Kidney (tissue), 14 donors: ENCODE measurements around the gene RAPGEF5. TPM values are rescaled to one million over a fixed set of nuclear protein-coding genes. Genes with fewer than 3 reads are reported as not detected.

Source experiments
- DNase-seq, 5 donors: peaks; one replicate each; pipeline ENCODE4 v3.0.0-alpha.2; 2013 to 2020
- FAIRE-seq: peaks from 2 replicates; lab custom pipeline; 2012; peaks lifted over from hg19 to GRCh38; lab: Jason Lieb, UNC
- H3K27ac ChIP-seq, 2 donors: one replicate each; pipeline ENCODE4 v1.7.0; 2013; ENCODE audit warnings: low read depth in 2 of 2, low read length in 2 of 2, inconsistent platforms in 1 of 2
- H3K27me3 ChIP-seq: one replicate; pipeline ENCODE4 v1.7.1; 2013; ENCODE audit warnings: low read length, inconsistent platforms; ENCODE audit not compliant: control insufficient read depth, insufficient read depth
- H3K36me3 ChIP-seq, 3 donors: one replicate each; pipeline versions ENCODE4 v1.7.0 to v1.7.1; 2013; ENCODE audit warnings: low read length in 3 of 3, control low read depth in 1 of 3, inconsistent platforms in 1 of 3; ENCODE audit not compliant: insufficient read depth in 3 of 3, control insufficient read depth in 2 of 3
- H3K4me1 ChIP-seq, 3 donors: one replicate each; pipeline versions ENCODE4 v1.7.0 to v1.7.1; 2013; ENCODE audit warnings: low read length in 3 of 3, inconsistent platforms in 1 of 3, low read depth in 1 of 3; ENCODE audit not compliant: control insufficient read depth in 2 of 3, insufficient read depth in 2 of 3
- H3K4me3 ChIP-seq, 3 donors: one replicate each; pipeline versions ENCODE4 v1.7.0 to v1.8.1; 2013; ENCODE audit warnings: low read length in 3 of 3, control low read depth in 1 of 3, inconsistent platforms in 1 of 3
- H3K9ac ChIP-seq, 3 donors: one replicate each; pipeline versions ENCODE4 v1.7.0 to v1.7.1; 2013; ENCODE audit warnings: low read length in 3 of 3, control low read depth in 1 of 3, inconsistent platforms in 1 of 3
- H3K9me3 ChIP-seq, 3 donors: one replicate each; pipeline versions ENCODE4 v1.7.0 to v1.7.1; 2013; ENCODE audit warnings: low read length in 3 of 3, control low read depth in 1 of 3, inconsistent platforms in 1 of 3; ENCODE audit not compliant: control insufficient read depth in 2 of 3, insufficient read depth in 1 of 3
- intact Hi-C: fragments of 100-400 bp; cut with DNase I; formaldehyde crosslinking; loops from one replicate; pipeline ENCODE4 v1.11.1; 2022
- polyA plus RNA-seq: library from polyadenylated mRNA; stranded (reverse); fragments of 350-450 nt; fragmentation: Illumina TruSeq; extraction: RNeasy Lipid Tissue Mini Kit (QIAGEN cat#74804); gene quantifications from one replicate; pipeline ENCODE4 v1.2.3, GENCODE V29; 2014; ENCODE audit warnings: low read depth, low replicate concordance; ENCODE audit not compliant: insufficient read depth
- total RNA-seq: library from RNA; stranded (reverse); fragmentation: NEBNext Ultra II Directional; extraction: Animal tissue kit (Norgen Biotek cat#: 25700); gene quantifications from one replicate; pipeline ENCODE4 v1.2.1, GENCODE V29; 2021
- TF ChIP-seq, protein P1 (sequence below): IDR thresholded peaks from 3 replicates; pipeline ENCODE4 v1.5.1; 2012; ENCODE audit warnings: mild to moderate bottlenecking, moderate library complexity, borderline replicate concordance; ENCODE audit not compliant: insufficient read depth; ENCODE audit errors: extremely low read depth
- donor health status: control.
- donor health status: control.
- donor health status: control.
- donor health status: control.
- donor health status: control.
- donor health status: DM: yes; HTN: yes; CAD: no.
- donor health status: Normal renal cell carcinoma (clear cell type).

RAPGEF5 gene
- total and polyA plus RNA-seq, 2 donors from 2014 or later = 3.9 to 67.8 TPM

DNA sequence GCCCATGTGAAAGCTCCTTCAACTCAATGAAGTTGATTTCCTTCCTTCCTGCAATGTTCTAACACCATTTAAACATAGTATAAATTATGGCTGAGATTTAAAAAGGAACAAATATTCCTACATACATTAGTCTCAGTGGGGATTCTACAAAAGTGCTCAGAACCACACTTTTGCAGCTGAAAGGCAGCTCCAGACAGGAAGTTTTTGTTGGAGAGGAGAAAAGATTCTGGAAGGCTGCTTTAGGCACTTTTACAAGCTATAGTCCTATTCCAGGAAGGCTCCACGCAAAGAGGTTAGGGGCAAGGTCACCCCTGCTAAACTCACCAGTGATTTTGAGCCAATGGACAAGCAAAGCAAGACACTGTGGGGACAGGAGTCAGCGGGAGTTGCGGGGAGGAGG lies 232.0 kb downstream of the RAPGEF5 start:
- TF ChIP-seq, protein P1, sequence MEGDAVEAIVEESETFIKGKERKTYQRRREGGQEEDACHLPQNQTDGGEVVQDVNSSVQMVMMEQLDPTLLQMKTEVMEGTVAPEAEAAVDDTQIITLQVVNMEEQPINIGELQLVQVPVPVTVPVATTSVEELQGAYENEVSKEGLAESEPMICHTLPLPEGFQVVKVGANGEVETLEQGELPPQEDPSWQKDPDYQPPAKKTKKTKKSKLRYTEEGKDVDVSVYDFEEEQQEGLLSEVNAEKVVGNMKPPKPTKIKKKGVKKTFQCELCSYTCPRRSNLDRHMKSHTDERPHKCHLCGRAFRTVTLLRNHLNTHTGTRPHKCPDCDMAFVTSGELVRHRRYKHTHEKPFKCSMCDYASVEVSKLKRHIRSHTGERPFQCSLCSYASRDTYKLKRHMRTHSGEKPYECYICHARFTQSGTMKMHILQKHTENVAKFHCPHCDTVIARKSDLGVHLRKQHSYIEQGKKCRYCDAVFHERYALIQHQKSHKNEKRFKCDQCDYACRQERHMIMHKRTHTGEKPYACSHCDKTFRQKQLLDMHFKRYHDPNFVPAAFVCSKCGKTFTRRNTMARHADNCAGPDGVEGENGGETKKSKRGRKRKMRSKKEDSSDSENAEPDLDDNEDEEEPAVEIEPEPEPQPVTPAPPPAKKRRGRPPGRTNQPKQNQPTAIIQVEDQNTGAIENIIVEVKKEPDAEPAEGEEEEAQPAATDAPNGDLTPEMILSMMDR = no peak
- H3K9me3 ChIP-seq = no peaks in the 10 kb centered on the region
- intact Hi-C loops = no loop called here
- FAIRE-seq (no peak), DNase-seq (peak in 2 of 5 donors; percentile 17 to 74)
- no peak overlapping the region for H3K4me3 ChIP-seq
- H3K36me3 ChIP-seq = peaks cover 0 to 3% (median 0%) of the 10 kb centered on the region in 3 donors
- H3K9ac ChIP-seq = no peak overlapping the region
- H3K4me1 ChIP-seq = no peaks in the 10 kb centered on the region
- no peak overlapping the region for H3K27ac ChIP-seq
- no peaks in the 10 kb centered on the region for H3K27me3 ChIP-seq

GRCh38 chr7:22123139-22123538 lies 233.8 kb downstream of the RAPGEF5 start:
- DNase-seq (no peak), FAIRE-seq (no peak)
- Histone ChIP-seq H3K27ac (no peak overlapping the region), H3K9me3 (no peaks in the 10 kb centered on the region), H3K4me1 (no peaks in the 10 kb centered on the region), H3K9ac (no peak overlapping the region), H3K4me3 (no peak overlapping the region), H3K36me3 (peaks cover 0 to 3% (median 0%) of the 10 kb centered on the region in 3 donors), H3K27me3 (no peaks in the 10 kb centered on the region)
- intact Hi-C loops = no loop called here
- TF ChIP-seq, protein P1 = no peak

GRCh38 chr7:22121702-22122474 lies 235.1 kb downstream of the RAPGEF5 start:
- TF ChIP-seq, protein P1 = no peak
- Histone ChIP-seq H3K4me3 (no peak overlapping the region), H3K27ac (peak overlapping the region; percentile 47 to 77), H3K9ac (no peak overlapping the region), H3K4me1 (no peaks in the 10 kb centered on the region), H3K36me3 (peaks cover 0 to 3% (median 0%) of the 10 kb centered on the region in 3 donors), H3K9me3 (no peaks in the 10 kb centered on the region), H3K27me3 (no peaks in the 10 kb centered on the region)
- DNase-seq = peak in 1 of 5 donors; percentile 64
- intact Hi-C loops = no loop called here
- no peak for FAIRE-seq
